Endometrium (tissue), 2 donors: ENCODE measurements around the gene MAPK8IP3.
"Not testable (repeated sequence)": the region's sequence is repeated elsewhere in the genome, so short reads cannot be mapped to it uniquely, and the experiment has no call there.

Source experiments
- FAIRE-seq: peaks from 2 replicates; lab custom pipeline; 2012; peaks lifted over from hg19 to GRCh38; lab: Jason Lieb, UNC
- donor health status: control.
- donor health status: control.

The MAPK8IP3 gene

DNA sequence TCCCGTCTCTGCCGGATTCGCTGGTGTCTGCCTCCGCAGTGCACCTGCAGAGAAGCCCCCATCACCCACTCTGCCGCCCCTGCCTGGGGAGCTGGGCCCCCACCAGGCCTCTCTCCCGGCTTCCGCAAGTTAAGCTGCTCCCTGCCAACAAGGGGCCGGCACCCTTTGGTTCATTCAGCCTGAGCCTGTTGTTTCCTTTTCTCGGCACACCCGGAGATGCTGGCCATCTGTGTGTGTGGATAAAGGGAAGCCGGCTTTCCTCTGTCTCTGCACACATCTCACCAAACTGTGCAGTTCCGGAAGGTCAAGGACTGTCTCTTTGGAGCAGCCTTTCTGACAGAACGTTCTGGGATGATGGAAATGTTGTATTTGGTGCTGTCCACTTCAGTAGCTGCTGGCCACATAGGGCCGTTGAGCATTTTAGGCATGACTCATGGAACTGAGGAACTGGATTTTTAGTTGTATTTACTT lies 6.8 kb downstream of the MAPK8IP3 start:
- FAIRE-seq: no peak

DNA sequence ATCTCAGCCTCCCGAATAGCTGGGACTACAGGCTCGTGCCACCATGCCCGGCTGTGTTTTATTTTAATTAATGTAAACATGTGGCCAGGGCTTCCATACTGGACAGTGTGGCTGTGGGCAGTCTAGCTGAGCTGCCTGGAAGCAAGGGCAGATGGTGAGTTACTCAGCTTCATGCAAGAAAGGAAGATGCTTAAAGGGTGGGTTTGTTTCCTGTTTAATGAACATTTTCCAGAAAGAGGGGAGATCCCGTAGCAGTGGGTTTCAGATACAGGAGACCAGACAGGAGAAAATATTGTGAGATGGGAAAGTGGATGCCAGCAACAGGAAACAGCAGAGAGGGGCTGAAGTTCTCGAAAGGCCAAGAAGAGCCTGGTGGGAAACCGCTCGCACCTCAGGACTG lies 7.3 kb downstream of the MAPK8IP3 start:
- FAIRE-seq: no peak

DNA sequence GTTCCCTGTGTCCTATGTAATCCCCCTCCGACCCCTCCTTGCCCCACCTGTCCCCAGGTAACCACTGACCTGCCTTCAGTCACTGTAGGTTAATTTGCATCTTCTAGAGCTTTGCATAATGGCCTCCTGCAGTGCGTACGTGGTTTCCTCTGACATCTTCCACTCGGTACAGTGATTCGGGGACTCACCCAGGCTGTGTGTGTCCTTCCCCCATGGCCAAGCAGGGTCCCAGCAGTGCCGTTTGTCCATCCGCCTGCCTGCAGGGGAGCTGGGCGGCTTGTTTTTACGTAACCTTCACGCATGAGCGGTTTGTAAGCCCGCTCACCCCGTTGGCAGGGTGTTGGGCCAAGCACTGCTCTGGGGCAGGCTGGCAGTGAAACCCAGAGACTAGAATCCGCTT lies 7.9 kb downstream of the MAPK8IP3 start:
- FAIRE-seq: no peak

DNA sequence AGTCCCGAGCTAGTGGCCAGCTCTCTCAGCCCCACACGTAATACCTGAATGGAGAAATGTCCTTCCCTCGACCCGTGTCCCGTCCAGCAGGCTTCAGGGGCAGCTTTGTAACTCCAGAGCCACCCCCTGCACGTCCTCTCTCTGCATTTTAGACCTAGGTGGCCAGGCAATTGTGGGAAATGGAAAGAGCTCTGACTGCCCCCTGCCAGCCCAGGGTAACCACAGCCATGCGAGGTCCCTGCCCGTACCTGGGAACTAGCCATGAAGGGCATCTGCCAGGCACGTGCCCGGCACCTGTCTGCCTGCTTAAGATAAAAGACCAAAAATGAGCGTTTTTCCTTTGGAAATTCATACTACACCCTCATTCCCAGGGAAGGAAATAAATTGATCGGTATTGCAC lies 9.2 kb downstream of the MAPK8IP3 start:
- no peak for FAIRE-seq

DNA sequence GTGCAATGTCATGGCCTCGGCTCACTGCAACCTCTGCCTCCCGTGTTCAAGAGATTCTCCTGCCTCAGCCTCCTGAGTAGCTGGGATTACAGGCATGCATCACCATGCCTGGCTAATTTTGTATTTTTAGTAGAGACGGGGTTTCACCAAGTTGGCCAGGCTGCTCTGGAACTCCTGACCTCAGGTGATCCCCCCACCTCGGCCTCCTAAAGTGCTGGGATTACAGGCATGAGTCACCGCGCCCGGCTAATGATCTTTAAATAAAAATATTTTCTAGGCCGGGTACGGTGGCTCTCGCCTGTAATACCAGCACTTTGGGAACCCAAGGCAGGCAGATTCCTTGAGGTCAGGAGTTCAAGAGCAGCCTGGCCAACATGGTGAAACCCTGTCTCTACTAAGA lies 12.2 kb downstream of the MAPK8IP3 start:
- not testable (repeated sequence) for FAIRE-seq

DNA sequence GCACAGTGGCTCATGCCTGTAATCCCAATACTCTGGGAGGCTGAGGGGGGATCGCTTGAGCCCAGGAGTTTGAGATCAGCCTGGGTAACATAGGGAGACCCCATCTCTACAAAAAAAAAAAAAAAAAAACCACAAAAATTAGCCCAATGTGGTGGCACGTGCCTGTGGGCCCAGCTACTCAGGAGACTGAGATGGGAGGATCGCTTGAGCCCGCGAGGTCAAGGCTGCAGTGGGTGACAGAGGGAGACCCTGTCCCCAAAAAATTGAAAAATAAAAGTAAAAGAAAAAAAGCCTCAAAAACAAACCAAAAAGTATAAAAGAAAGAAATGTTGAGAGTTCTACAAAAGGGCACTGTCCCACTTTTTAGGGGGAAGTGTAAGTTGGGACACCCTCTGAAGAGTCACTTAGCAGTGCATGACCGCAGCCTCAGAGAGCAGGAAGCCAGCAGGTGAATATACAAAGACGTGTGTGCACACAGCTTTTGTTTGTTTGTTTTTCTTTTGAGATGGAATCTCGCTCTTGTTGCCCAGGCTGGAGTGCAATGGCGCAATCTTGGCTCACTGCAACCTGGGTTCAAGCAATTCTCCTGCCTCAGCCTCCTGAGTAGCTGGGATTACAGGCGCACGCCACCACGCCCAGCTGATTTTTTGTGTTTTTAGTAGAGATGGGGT lies 13.7 kb downstream of the MAPK8IP3 start:
- not testable (repeated sequence) for FAIRE-seq

DNA sequence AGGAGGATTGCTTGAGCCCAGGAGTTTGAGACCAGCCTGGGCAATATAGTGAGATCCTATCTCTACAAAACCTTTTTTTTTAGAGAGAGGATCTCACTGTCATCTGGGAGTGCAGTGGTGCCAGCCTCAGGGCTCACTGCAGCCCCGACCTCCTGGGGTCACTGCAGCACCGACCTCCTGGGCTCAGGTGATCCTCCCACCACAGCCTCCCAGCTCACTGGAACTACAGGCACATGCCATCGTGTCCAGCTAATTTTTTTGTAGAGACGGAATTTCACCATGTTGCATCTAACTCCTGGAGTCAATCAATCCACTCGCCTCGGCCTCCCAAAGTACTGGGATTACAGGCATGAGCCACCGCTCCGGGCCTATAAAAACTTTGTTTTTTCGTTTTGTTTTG lies 15.4 kb downstream of the MAPK8IP3 start:
- FAIRE-seq: no peak

DNA sequence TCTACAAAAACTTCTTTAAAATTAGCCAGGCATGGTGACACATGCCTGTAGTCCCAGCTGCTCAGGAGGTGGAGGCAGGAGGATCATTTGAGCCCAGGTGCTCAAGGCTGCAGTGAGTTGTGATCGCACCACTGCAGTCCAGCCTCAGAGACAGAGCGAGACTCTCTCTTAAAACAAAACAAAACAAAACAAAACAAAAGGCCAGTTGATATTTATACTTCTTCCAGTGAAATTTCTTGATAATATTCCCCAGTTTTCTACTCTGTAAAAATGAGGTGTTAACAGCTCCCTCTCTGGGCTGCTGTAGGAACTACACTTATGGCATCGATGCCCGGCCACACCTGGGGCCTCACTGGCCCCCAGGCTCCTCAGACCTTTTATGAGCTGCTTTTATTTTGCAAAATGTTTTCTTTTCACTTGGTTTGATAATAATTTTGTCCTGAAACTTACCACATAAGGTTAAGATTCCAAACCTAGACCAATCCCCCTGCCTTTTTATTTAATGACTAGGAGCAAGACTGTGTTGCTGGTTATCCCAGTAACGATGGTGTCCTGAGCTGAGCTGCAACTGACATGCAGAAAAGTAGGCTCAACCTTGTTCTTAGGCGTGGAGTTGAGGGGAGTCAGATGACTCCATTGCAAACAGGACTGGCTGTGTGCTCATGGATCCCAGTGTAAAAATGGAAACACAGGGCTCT lies 17.6 kb downstream of the MAPK8IP3 start:
- FAIRE-seq: no peak

DNA sequence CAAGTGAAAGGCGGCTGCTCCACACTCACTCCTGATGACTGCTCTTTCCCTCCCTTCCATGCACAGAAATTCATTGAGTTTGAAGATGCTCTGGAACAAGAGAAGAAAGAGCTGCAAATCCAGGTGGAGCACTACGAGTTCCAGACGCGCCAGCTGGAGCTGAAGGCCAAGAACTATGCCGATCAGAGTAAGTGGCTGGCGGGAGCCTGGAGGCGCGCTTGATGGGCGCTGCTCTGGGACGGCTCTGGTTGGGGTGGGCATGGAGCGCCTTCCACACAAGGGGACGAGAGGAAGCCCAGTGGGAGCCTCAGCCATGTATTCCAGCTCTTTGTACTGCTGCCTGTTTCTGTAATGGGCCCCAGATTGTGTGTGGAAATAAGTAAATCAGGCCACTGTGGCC lies 18.5 kb downstream of the MAPK8IP3 start:
- no peak for FAIRE-seq

DNA sequence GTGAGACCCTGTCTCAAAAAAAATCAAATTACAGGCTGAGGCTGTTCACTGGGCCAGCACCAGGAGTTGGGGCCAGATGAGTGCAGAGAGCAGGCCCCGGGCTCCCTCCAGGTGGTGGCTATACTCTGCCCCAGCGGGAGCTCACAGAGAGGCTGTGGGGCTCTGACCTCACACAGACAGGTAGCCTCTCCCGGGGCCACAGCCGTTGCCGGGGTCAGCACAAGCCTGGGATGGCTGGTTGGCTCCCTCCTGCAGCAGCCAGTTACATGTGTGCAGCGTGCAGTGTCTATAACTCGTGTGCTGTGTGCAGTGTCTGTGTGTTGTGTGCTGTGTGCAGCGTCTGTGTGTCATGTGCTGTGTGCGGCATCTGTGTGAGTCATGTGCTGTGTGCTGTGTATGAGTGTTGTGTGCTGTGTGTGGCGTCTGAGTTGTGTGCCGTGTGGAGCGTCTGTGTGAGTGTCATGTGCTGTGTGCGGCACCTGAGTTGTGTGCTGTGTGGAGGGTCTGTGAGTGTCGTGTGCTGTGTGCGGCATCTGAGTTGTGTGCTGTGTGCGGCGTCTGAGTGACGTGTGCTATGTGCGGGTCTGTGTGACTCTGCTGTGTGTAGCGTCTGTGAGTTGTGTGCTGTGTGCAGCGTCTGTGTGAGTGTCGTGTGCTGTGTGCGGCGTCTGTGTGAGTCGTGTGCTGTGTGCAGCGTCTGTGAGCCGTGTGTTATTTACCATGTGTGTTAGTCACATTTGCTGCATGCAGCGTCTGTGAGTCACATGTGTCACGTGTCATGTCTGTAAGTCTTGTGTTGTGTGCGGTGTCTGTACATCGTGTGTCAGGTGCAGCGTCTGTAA lies 20.9 kb downstream of the MAPK8IP3 start:
- no peak for FAIRE-seq

DNA sequence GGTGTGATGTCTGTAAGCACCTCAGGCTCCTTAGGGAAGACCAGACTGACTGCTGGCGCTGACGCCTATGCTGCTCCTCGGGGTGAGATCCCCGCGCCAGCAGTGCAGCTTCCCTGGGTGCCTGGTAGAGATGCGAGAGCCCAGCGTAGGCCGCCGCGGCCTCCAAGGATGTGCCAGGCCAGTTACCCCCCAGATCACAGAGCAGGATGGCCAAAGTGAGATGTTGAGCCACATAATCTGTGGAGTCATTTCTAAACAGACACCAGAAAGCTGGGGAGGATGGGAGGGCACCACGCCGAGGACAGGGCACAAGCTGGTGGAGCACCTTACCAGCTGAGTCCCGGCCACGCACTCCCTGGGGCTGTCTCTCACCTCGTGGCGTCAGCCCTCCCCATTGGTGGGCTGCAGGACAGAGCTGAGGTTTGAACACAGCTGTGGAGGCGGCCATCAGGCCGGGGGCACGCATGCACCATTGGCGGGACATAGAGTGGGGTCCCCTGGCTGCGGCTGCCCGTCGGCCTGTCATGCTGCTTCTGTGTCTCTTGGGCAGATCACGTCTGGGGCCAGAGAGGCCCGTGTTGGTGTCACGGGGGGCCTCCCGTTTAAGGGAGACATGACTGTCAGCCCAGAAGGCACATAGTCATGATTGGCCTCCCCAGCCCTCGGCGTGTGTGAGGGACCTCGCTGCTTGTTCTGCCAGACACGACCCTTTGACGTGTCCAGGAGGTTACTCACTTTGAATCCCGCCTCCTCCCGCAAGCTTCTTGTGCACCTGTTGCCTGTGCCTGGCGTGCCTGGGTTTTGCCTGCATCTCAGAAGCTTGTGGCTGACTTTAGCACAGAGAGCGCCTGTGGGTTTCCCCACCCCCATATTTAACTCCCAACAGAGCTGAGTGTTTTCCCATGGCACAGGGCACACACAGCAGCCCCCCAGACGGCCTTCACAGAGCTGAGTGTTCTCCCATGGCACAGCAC lies 21.9 kb downstream of the MAPK8IP3 start:
- no peak for FAIRE-seq

DNA sequence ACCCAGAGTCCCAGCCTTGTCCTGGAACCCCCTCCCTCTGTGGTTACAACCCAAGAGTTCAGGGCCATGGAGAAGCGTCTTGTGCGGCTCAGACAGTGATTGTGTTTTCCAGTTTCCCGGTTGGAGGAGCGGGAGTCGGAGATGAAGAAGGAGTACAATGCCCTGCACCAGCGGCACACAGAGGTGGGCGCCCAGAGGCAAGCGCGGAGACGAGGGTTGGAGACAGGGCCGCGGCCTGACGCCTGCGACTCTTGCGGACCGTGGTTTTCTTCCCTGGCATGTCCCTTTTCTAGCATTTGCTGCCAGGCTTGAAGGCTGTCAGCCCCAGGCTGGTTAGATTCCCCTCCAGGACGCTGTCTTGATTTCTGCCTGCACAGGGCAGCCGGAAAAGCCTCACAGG lies 23.0 kb downstream of the MAPK8IP3 start:
- FAIRE-seq: no peak

DNA sequence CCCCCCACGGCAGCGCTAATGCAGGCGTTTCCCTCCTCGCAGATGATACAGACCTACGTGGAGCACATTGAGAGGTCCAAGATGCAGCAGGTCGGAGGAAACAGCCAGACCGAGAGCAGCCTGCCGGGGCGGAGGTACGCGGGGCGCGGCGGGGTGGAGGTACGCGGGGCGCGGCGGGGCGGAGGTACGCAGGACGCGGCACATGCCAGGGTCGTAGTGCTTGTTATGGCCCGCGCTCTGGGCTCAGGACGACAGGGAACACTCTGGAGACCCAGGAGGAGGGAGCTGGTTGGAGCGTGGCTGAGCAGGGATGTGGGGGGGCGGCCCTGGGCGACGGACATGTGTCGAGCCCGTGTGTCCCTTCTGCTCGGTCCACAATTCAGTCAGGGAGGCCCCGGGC lies 23.4 kb downstream of the MAPK8IP3 start:
- no peak for FAIRE-seq

DNA sequence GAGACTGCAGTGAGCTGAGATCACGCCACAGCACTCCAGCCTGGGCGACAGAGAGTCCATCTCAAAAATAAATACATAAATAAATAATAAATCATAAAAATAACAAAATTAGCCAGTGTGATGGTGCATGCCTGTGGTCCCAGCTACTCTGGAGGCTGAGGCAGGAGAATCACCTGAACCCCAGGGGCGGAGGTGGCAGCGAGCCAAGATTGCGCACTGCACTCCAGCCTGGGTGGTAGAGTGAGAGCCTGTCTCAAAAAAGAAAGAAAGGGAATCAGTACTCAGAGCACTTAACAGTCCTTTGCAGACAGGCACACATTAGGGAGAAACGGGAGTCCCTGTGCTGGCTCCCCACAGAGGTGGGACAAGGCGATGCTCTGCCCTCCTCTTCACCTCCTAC lies 25.1 kb downstream of the MAPK8IP3 start:
- FAIRE-seq: no peak

DNA sequence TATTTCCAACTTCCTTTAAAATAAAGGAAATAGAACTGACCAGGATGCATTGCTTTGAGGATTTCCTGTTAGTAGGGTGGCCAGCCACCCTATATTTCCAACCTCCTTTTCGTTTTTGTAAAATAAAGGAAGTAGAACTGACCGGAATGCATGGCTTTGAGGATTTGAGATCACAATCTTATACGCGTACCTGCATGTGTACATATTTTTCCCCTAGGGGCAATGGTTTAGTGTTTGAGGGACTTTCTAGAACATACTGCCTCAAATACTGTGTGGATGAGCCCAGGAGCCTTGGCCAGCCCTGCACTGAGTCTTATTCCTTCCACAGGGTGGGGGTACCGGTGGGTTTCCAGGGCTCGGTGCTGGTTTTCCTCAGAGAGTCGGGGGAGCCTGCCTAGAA lies 25.6 kb downstream of the MAPK8IP3 start:
- FAIRE-seq: no peak

DNA sequence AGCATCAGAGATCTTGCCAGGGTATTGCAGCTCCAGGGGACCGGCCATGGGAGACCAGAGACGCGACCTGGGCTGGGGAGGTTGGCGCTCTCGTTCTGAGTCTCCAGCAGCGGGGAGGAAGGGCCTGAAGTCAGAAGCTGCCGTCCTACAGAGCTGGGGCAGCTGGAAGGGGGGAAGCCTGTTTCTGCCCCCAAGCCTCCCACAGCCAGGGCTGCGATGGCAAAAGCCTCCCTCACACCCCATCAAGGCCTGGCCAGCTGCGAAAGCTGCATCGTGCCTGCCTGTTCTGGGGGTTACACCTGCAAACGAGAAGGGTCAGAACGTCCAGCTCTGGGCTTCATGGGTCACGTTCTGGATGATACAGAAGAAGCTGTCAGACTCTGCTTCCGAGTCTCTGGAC lies 26.1 kb downstream of the MAPK8IP3 start:
- FAIRE-seq: no peak

DNA sequence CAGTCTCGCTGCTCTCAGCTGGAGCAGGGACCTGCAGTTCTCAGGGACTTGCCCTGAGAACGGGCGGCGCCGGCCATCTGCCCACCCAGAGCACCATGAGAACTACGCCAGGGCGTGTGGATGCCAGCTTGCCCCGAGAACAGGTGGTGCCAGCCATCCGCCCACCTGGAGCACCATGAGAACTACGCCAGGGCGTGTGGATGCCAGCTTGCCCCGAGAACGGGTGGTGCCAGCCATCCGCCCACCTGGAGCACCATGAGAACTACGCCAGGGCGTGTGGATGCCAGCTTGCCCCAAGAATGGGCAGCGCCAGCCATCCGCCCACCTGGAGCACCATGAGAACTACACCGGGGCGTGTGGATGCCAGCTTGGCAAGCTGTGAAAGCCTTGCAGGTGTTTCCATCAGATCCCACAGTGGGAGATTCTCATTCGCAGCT lies 26.6 kb downstream of the MAPK8IP3 start:
- not testable (repeated sequence) for FAIRE-seq

DNA sequence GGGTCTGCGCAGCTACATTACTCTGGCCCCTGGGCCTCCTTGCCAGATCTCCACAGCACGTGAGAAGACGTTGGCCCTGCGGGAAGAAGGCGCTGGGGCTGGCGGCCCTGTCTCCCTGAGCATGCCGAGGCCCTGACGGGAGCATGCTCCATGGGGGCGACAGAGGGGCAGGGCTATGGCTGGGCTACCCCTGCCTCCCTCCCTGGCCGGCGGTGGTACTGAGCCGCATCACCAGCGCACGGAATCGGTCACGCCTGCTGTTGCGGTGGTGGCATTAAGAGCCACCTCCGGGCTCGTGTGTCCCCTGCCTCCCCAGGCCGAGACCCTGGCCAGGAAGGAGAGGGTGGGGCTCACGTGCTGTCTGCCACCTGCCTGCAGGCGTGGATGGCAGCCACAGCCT lies 28.1 kb downstream of the MAPK8IP3 start:
- FAIRE-seq: no peak

DNA sequence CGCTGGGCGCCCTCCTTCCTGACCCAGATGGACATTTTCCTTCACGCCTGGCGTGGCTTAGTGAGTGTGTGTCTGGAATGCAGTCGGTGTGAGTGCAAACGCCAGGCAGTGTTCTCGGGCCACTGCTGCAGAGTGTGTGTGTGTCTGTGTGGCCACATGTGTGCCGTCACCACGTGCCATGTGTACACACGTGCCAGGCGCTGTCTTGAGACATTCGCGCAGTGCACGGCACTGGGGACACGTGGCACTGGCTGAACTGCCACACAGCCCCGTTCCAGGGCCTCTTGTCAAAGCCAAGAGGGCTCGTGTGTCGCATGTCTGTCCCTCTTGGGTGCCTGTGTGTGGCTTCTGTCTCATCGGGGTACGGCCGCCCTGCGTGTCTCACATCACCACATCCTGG lies 28.8 kb downstream of the MAPK8IP3 start:
- FAIRE-seq: no peak

DNA sequence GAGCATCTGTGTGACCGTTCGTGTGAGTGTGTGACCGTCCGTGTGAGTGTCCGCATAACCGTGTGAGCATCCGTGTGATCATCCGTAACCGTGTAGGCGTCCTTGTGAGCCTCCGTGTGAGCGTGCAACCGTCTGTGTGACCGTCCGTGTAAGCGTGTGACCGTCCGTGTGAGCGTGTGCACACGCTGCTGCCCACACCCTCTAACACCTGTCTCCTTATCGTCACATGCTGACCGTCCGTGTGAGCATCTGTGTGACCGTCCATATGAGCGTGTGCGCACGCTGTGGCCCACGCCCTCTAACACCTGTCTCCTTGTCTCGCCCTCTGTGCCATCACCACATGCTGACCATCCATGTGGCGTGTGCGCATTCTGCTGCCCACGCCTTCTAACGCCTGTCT lies 34.2 kb downstream of the MAPK8IP3 start:
- FAIRE-seq: no peak

DNA sequence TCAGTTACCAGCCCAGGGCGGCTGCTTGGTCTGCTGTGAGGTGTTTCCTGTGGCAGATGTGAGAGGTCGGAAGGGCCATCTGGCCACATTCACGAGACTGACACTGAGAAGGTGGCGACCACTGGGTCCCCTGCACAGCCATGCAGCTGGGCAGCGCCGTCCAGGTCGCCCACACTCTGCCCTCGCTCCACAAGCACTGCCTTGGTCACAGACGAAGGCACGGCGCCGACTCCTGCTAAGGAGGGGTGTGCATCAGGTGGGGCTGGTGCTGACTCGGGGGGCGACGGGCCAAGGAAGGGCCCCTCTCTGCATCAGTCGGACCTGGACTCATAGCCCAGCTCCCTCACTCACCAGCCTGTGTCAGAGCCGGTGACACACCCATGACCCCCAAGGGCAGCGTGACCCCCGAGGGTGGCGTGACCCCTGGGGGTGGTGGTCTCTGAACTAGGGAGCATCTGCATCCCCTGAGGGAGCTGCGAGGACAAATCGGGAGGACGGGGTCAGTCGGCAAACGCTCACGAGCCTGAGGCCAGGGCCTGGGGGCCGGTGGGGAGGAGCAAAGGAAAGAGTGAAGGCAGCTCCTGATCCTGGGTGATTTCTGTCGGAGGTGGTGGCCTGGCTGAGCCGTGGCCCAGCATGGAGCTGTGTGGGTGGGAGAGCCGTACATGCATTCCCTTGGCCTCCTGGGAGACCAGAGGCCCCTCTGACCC lies 34.9 kb downstream of the MAPK8IP3 start:
- no peak for FAIRE-seq
